ENCODE results near the gene FOXL3. TPM values are rescaled to one million over a fixed set of nuclear protein-coding genes. Genes with fewer than 3 reads are reported as not detected.

Gene FOXL3
- polyA plus RNA-seq, 2 of the 4 experiments (the other 2 are of a cell fraction): not detected

GRCh38 chr7:250523-250922, 39.4 kb upstream of the FOXL3 start:
- CTCF ChIA-PET: interaction anchor here (1.0 kb wide), 1 partner anchor 524 kb away, joined by 4 read pairs; no protein-coding TSS in a partner anchor
- DNase-seq (ENCODE audit: low read depth in 1 of 2, low spot score in 1 of 2) (no peak), FAIRE-seq (no peak), ATAC-seq (no peak)
- POLR2A ChIA-PET: no interaction called here
- H3K4me3 ChIP-seq: no peak overlapping the region
- H3K27ac ChIP-seq: no peak overlapping the region
- H3K4me1 ChIP-seq: no peaks in the 10 kb centered on the region
- no peak overlapping the region for H3K4me2 ChIP-seq
- peaks cover 12% of the 10 kb centered on the region; the same call in 2 of the 3 replicates for H3K9me3 ChIP-seq
- no peak for TF ChIP-seq CBX8 (IDR thresholded peaks at IDR 0.05)
- TF ChIP-seq TFCP2L1 (CRISPR knock-in tag; IDR thresholded peaks at IDR 0.05): no peak
- no peak for TF ChIP-seq HMGXB4 (CRISPR knock-in tag; IDR thresholded peaks at IDR 0.05; ENCODE audit: borderline replicate concordance)
- no peak for TF ChIP-seq GATA3 (IDR thresholded peaks at IDR 0.05; ENCODE audit: borderline replicate concordance)
- no peak for TF ChIP-seq RAD21 (conservative IDR thresholded peaks at IDR 0.05 in 1 of 2, IDR thresholded peaks at IDR 0.05 in 1 of 2)
- no peak for TF ChIP-seq E2F6 (IDR thresholded peaks at IDR 0.05; ENCODE audit: borderline replicate concordance, low read depth)
- TF ChIP-seq HOXB5 (CRISPR knock-in tag; IDR thresholded peaks at IDR 0.05): no peak
- TF ChIP-seq HDAC2 (IDR thresholded peaks at IDR 0.05): no peak
- no peak for TF ChIP-seq KDM1A (IDR thresholded peaks at IDR 0.05; ENCODE audit: low read depth)
- TF ChIP-seq CTCF (IDR thresholded peaks at IDR 0.05): no peak
- TF ChIP-seq NR3C1 (IDR thresholded peaks at IDR 0.05): no peak
- no peak for TF ChIP-seq CHD4 (IDR thresholded peaks at IDR 0.05; ENCODE audit: borderline replicate concordance)
- no peak for TF ChIP-seq POLR2AphosphoS2 (conservative IDR thresholded peaks at IDR 0.05; ENCODE audit: low read length)
- TF ChIP-seq EHMT2 (IDR thresholded peaks at IDR 0.05; ENCODE audit: low read depth): no peak
- TF ChIP-seq USF2 (IDR thresholded peaks at IDR 0.05): no peak
- no peak for TF ChIP-seq HOXB13 (CRISPR knock-in tag; IDR thresholded peaks at IDR 0.05; ENCODE audit: low read depth)
- TF ChIP-seq, protein P1, sequence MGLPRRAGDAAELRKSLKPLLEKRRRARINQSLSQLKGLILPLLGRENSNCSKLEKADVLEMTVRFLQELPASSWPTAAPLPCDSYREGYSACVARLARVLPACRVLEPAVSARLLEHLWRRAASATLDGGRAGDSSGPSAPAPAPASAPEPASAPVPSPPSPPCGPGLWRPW (IDR thresholded peaks at IDR 0.05): no peak
- no peak for TF ChIP-seq RARB (CRISPR knock-in tag; IDR thresholded peaks at IDR 0.05)
- no peak for TF ChIP-seq CBX2 (IDR thresholded peaks at IDR 0.05; ENCODE audit: borderline replicate concordance, low read depth)
- TF ChIP-seq ZNF302 (CRISPR knock-in tag; IDR thresholded peaks at IDR 0.05): no peak
- 89% methylated on average over 13 of the region's 15 CpGs for WGBS (ENCODE audit: missing lambda C conversion rate)

DNA sequence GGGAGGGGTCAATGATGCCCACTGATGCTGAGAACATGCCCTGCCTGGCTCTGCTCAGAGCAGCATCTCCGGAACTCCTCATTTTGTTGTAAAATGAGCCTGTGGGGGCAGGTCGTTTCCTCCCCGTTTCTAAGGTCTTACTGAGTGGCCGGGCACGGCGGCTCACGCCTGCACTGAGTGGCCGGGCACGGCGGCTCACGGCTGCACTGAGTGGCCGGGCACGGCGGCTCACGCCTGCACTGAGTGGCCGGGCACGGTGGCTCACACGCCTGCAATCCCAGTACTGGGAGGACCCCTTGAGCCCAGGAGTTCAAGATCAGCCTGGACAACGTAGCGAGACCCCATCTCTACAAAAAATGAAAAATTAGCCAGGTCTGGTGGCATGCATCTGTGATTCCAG, 39.0 kb upstream of the FOXL3 start:
- ChIA-PET CTCF (interaction anchor here (1.0 kb wide), 1 partner anchor 524 kb away, joined by 4 read pairs; no protein-coding TSS in a partner anchor), POLR2A (no interaction called here)
- WGBS (ENCODE audit: missing lambda C conversion rate): 94% methylated on average over 12 of the region's 20 CpGs
- H3K4me3 ChIP-seq: no peak overlapping the region
- DNase-seq (ENCODE audit: low read depth in 1 of 2, low spot score in 1 of 2) (no peak), ATAC-seq (no peak), FAIRE-seq (no peak)
- no peaks in the 10 kb centered on the region for H3K4me1 ChIP-seq
- TF ChIP-seq JUNB (IDR thresholded peaks at IDR 0.05): no peak
- TF ChIP-seq BHLHE40 (IDR thresholded peaks at IDR 0.05; ENCODE audit: low read depth, low read length): no peak
- no peak for TF ChIP-seq MAFK (IDR thresholded peaks at IDR 0.05; ENCODE audit: partially characterized antibody)
- no peak for TF ChIP-seq SREBF2 (IDR thresholded peaks at IDR 0.05)
- no peak for TF ChIP-seq REST (IDR thresholded peaks at IDR 0.05)
- TF ChIP-seq CHD2 (IDR thresholded peaks at IDR 0.05; ENCODE audit: low read length, partially characterized antibody): no peak
- no peak for TF ChIP-seq PHF8 (IDR thresholded peaks at IDR 0.05; ENCODE audit: borderline replicate concordance, low read depth)
- H3K9me3 ChIP-seq: peaks cover 12% of the 10 kb centered on the region; the same call in 2 of the 3 replicates
- H3K27ac ChIP-seq: no peak overlapping the region
- no peak overlapping the region for H3K4me2 ChIP-seq

All from A549 (cell line).